ENCODE results near the gene FHOD3.
A peak's percentile ranks its signal among the peaks of the same experiment; 100 is the strongest.

FHOD3 gene

GRCh38 chr18:36667811-36668210 lies 370.3 kb downstream of the FHOD3 start:
- DNase-seq (ENCODE audit: low spot score) = no peak

- DNase-seq (ENCODE audit: low spot score) = no peak
Measured at GRCh38 chr18:36668349-36668748, 370.8 kb downstream of the FHOD3 start.

GRCh38 chr18:36672437-36673344 lies 375.2 kb downstream of the FHOD3 start:
- no peak for DNase-seq (ENCODE audit: low spot score)

- DNase-seq (ENCODE audit: low spot score) = no peak
Measured at GRCh38 chr18:36673452-36673851, 375.9 kb downstream of the FHOD3 start.

GRCh38 chr18:36675076-36675475 lies 377.6 kb downstream of the FHOD3 start:
- no peak for DNase-seq (ENCODE audit: low spot score)

GRCh38 chr18:36675542-36675941 lies 378.0 kb downstream of the FHOD3 start:
- no peak for DNase-seq (ENCODE audit: low spot score)

- DNase-seq (ENCODE audit: low spot score) = no peak
Measured at GRCh38 chr18:36676629-36677028, 379.1 kb downstream of the FHOD3 start.

- no peak for DNase-seq (ENCODE audit: low spot score)
Measured at GRCh38 chr18:36680042-36680441, 382.5 kb downstream of the FHOD3 start.

GRCh38 chr18:36685580-36685979 lies 388.1 kb downstream of the FHOD3 start:
- no peak for DNase-seq (ENCODE audit: low spot score)

- DNase-seq (ENCODE audit: low spot score) = peak; percentile 46
Measured at GRCh38 chr18:36688020-36688965, 390.8 kb downstream of the FHOD3 start.

GRCh38 chr18:36692371-36692770 lies 394.9 kb downstream of the FHOD3 start:
- no peak for DNase-seq (ENCODE audit: low spot score)

GRCh38 chr18:36692921-36693332 lies 395.4 kb downstream of the FHOD3 start:
- DNase-seq (ENCODE audit: low spot score) = no peak

GRCh38 chr18:36693931-36694620 lies 396.6 kb downstream of the FHOD3 start:
- peak; percentile 44 for DNase-seq (ENCODE audit: low spot score)

- no peak for DNase-seq (ENCODE audit: low spot score)
Measured at GRCh38 chr18:36695806-36696205, 398.3 kb downstream of the FHOD3 start.

GRCh38 chr18:36697905-36698304 lies 400.4 kb downstream of the FHOD3 start:
- no peak for DNase-seq (ENCODE audit: low spot score)

- no peak for DNase-seq (ENCODE audit: low spot score)
Measured at GRCh38 chr18:36700955-36701354, 403.4 kb downstream of the FHOD3 start.

- DNase-seq (ENCODE audit: low spot score) = no peak
Measured at GRCh38 chr18:36702401-36703013, 405.0 kb downstream of the FHOD3 start.

GRCh38 chr18:36704156-36704555 lies 406.6 kb downstream of the FHOD3 start:
- no peak for DNase-seq (ENCODE audit: low spot score)

GRCh38 chr18:36706134-36706881 lies 408.8 kb downstream of the FHOD3 start:
- DNase-seq (ENCODE audit: low spot score) = no peak

- DNase-seq (ENCODE audit: low spot score) = no peak
Measured at GRCh38 chr18:36708366-36708765, 410.9 kb downstream of the FHOD3 start.

GRCh38 chr18:36709315-36709714 lies 411.8 kb downstream of the FHOD3 start:
- no peak for DNase-seq (ENCODE audit: low spot score)
